ENCODE measurements around the gene XKR7.
A peak's percentile ranks its signal among the peaks of the same experiment; 100 is the strongest.
"Not testable (repeated sequence)": the region's sequence is repeated elsewhere in the genome, so short reads cannot be mapped to it uniquely, and the experiment has no call there.

XKR7 gene

DNA sequence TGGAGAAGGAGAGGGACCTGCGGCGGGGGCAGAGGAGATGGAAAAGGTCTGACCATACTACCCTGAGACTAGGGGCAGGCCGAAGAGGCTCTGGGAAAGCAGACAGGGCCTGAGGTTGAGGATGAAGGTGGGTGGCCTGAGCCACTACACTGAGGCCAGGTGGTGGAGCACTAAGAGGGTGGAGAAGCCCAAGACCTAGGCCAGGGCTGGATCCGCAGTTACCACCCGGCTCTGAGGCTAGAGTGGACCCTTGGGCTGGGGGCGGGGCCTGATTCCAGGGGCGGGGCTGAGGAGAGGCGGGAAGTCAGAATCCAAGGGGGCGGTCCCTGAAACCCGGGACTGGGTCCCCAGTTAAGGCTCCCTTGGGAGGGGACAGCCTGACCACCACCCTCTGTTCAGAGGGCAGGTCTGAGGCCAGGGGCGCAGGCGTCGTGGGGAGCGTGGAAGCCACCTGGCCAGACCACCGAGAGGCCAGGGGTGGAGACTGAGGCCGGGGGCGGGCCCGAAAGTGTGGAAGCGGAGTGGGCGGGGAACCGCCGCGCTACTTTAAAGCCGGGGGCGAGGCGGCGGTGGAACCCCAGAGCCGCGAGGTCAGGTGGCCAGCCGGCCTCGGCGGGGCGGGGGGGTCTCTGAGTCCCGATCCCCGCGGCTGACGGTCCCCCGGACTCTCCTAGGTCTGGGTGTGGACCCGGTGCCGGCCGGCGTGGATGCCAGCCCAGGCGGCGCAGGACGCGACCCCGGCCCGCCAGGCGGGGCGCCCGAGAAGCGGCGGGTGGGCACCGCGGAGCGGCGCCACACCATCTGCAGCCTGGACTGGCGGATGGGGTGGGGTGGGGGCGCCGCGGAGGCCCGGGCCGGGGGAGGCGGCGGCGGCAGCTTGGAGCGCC is 50.6 kb downstream of the XKR7 start:
- peak; percentile 44 for DNase-seq

DNA sequence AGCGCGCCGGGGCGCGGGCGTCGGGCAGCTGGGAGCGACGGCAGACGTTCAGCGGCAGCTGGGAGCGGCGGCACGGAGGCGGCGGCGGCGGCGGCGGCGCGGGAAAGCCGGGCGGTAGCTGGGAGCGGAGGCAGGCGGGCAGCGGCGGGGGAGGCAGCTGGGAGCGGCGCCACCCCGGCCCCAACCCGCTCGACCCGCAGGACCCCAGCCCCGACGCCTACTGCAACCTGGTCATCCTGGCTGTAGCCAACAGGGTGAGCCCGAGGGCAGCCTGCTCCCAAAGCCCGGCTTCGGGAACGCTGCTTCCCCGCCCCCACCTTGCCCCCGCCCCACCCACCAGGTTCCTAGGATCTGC is 51.2 kb downstream of the XKR7 start:
- DNase-seq, result no peak

GRCh38 chr20:32019563-32020463 is 51.9 kb downstream of the XKR7 start:
- no peak for DNase-seq

- no peak for DNase-seq
Measured at GRCh38 chr20:32021091-32021490, 53.1 kb downstream of the XKR7 start.

DNA sequence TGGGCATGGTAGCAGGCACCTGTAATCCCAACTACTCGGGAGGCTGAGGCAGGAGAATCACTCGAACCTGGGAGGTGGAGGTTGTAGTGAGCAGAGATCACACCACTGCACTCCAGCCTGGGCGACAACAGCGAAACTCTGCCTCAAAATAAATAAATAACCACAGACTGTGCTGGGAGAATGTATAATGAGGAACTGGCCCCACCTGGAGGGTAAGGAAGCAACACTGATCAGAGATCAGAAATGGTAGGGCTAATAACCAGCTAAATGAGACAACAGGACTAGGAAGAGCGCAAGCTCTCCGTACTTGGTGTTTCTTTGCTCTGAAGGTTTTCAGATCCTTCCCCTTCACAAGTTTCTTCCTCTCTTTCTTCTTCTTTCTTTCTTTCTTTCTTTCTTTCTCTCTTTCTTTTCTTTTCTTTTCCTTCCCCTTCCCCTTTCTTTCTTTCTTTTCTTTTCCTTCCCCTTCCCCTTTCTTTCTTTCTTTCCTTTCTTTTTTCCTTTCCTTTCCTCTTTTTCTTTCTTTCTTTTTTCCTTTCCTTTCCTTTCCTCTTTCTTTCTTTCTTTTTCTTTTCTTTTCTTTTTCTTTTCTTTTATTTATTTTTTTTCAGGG is 56.8 kb downstream of the XKR7 start:
- DNase-seq, result no peak

- no peak for DNase-seq
Measured at GRCh38 chr20:32027643-32028042, 59.7 kb downstream of the XKR7 start.

GRCh38 chr20:32028647-32029372 is 60.9 kb downstream of the XKR7 start:
- no peak for DNase-seq

GRCh38 chr20:32029561-32029960 is 61.6 kb downstream of the XKR7 start:
- no peak for DNase-seq

GRCh38 chr20:32031007-32031958 is 63.3 kb downstream of the XKR7 start:
- DNase-seq, result peak; percentile 55

GRCh38 chr20:32033316-32033715 is 65.4 kb downstream of the XKR7 start:
- DNase-seq, result no peak

DNA sequence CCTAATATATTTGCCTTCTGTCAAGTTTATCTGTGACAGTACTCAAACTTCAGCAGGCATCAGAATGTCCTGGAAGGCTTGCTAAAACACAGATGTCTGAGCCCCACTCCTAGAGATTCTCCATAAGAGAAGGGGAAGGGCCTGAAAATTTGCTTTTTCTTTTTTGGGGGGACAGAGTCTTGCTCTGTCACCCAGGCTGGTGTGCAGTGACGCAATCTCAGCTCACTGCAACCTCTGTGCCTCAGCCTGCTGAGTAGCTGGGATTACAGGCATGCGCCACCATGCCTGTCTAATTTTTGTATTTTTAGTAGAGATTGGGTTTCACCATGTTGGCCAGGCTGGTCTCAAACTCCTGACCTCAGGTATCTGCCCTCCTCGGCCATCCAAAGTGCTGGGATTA is 65.8 kb downstream of the XKR7 start:
- not testable (repeated sequence) for DNase-seq

DNA sequence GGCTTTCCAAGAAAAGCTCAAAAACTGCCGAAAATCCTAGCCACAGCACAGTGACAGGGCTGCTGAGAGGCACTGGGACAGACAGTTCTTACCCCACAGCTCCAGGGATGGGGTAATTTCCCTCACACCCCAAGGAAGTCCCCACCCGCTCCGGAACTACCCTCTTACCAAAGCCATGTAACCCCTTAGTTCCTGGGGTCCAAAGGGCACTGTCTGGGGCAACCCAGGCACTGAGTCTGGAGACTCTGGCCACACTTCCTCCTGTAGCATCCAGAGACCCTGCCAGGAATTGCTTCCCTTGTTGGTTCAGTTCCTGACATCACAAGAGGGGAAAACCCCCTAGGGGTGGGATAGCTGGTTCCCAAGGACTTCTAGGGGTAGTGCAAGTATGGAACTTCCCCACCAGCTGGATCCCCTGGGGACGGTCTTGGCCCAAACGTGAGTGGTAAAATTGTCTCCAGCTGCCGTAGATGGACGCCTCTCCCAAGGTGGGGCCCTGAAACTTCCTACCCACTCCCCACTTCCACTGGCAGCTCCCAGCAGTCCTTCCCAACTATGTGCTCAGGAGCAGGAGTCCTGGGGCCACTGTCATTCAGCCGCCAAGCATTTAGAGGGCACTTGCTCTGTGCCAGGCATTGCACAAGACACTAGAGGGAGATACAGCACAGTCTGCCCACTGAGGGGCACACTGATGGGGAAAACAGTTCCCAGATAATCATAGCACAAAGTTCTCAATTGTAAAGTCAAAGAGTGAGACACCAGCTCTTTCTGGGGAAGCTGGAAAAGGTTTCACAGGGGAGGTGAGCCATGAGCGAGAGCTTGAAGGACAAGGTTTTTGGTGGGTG is 66.9 kb downstream of the XKR7 start:
- no peak for DNase-seq

GRCh38 chr20:32035426-32035779 is 67.5 kb downstream of the XKR7 start:
- no peak for DNase-seq

GRCh38 chr20:32036252-32036651 is 68.3 kb downstream of the XKR7 start:
- DNase-seq, result no peak

GRCh38 chr20:32036716-32037485 is 69.0 kb downstream of the XKR7 start:
- DNase-seq, result no peak

DNA sequence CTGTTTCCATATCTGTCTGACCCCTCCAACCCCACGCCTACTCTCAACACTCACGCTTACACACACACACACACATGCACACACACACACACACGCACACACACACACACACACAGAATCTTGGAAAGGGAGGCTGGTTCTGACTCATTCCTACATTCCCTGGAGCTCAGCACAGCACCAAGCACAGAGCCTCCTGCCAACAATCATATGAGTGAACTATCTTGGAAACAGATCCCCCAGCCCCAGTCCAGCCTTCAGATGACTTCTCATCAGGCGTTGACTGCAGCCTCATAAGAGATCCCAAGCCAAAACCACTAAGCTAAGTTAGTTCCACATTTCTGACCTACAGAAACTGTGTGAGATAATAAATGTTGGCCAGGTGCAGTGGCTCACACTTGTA is 70.0 kb downstream of the XKR7 start:
- no peak for DNase-seq

DNA sequence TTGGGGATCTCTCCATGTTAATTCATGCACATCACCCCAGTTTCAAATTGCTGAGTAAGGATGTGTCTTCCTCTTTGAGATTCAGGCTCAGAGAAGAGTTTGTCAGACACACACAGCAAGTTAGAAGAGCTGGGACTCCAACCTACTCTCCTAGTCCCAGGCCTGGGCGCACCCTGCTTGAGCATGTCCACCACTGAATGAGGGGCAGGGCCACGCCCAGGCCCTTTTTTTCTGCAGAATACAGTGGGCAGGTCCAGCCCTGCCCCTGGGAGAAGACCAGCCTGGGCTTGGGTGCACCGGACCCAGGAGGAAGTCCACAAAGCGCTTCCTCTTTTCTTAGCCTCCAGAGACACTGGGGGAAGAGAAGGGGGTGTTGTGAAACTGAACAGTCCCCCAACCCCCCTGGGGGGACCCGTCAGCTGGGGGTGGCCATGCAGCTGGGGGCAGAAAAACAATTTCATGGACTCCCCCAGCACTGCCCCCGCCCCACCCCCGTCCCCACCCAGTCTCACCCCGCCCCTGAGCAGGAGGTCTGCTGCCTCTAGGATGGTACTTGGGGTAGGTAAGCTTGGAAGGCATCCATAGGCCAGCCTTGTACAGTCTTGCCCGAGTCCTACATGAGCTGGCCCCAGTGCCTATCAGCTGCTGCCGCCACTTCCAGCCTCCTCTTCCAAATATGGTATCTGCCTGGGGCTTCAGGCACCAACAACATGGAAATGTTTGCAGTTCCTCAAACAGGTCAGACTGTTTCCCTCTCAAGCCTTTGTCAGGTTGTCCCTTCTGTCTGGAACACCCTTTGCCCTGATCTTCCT is 72.4 kb downstream of the XKR7 start:
- no peak for DNase-seq

DNA sequence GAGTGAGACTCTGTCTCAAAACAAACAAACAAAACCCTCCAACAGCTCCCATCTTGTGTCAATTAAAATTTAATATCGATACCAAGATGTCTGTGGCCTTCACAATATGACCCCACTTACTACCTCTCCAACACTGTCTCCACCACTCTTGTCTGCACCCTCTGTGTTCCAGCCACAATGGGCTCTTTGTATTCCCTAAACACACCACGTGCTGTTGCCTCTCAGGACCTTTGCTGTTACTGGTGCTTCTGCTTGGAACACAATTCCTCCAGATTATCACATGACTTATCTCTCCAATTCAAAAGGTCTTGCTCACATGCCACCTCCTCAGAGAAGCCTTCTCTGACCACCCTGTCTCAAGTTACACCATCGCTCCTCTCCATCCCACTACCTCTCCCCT is 78.0 kb downstream of the XKR7 start:
- no peak for DNase-seq

DNA sequence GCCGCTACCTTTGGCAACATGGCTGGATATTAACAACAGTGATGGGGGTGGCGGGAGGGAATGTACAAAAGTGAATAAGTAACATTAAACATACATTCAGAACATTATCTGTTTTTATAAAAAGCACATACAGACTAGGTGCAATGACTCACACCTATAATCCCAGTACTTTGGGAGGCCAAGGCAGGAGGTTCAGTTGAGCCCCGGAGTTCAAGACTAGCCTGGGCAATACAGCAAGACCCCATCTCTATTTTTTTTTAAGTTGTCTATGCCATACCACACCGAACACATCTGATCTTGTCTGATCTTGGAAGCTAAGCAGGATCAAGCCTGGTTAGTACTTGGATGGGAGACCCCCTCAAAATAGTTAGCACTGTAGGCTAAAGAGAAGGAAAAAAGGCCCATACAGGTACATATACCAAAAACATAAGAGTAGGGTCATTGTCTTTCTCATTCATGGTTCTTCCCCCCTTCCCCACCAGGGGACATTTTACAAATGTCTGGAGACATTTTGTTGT is 82.4 kb downstream of the XKR7 start:
- no peak for DNase-seq

Data from T-helper 9 cell (primary cell).